Mesenchymal stem cell (in vitro differentiated cells and primary cell): Measurements from ENCODE around the gene LMOD2. TPM values are rescaled to one million over a fixed set of nuclear protein-coding genes. Genes with fewer than 3 reads are reported as not detected.

Experiments
- DNase-seq: peaks from one replicate; pipeline ENCODE4 v3.0.0-alpha.2; 2013
- H2AFZ ChIP-seq: one replicate; pipeline ENCODE4 v1.6.1; 2013; ENCODE audit warnings: low read depth, mild to moderate bottlenecking, control low read depth, inconsistent platforms, low read length, moderate library complexity
- H2AK5ac ChIP-seq: 2 replicates; pipeline ENCODE4 v1.6.1; 2013; ENCODE audit warnings: low read length, moderate library complexity, mild to moderate bottlenecking, inconsistent platforms; ENCODE audit not compliant: severe bottlenecking
- H2BK120ac ChIP-seq: one replicate; pipeline ENCODE4 v1.6.1; 2013; ENCODE audit warnings: low read depth, mild to moderate bottlenecking, inconsistent platforms, low read length, moderate library complexity
- H2BK12ac ChIP-seq, 2 experiments: one replicate each; pipeline ENCODE4 v1.6.1; 2013; ENCODE audit warnings: inconsistent platforms in 2 of 2, low read length in 2 of 2, mild to moderate bottlenecking in 2 of 2, moderate library complexity in 2 of 2, control low read depth in 1 of 2
- H2BK15ac ChIP-seq: one replicate; pipeline ENCODE4 v1.6.1; 2013; ENCODE audit warnings: mild to moderate bottlenecking, low read depth, inconsistent platforms; ENCODE audit not compliant: poor library complexity, severe bottlenecking
- H2BK5ac ChIP-seq: 2 replicates; pipeline ENCODE4 v1.6.1; 2013; ENCODE audit warnings: low read depth, mild to moderate bottlenecking, low read length, control low read depth, inconsistent platforms; ENCODE audit not compliant: poor library complexity, severe bottlenecking
- H3K14ac ChIP-seq, 2 experiments: one replicate each; pipeline ENCODE4 v1.6.1; 2013; ENCODE audit warnings: inconsistent platforms in 2 of 2, low read length in 2 of 2, control low read depth in 1 of 2, mild to moderate bottlenecking in 1 of 2, moderate library complexity in 1 of 2
- H3K18ac ChIP-seq, 2 experiments: one replicate each; pipeline ENCODE4 v1.6.1; 2013; ENCODE audit warnings: inconsistent platforms in 2 of 2, low read length in 2 of 2, control low read depth in 1 of 2, low read depth in 1 of 2, mild to moderate bottlenecking in 1 of 2
- H3K23ac ChIP-seq, 2 experiments: one replicate each; pipeline ENCODE4 v1.6.1; 2013; ENCODE audit warnings: inconsistent platforms in 2 of 2, low read length in 2 of 2, mild to moderate bottlenecking in 2 of 2, moderate library complexity in 2 of 2, control low read depth in 1 of 2
- H3K27ac ChIP-seq: 2 replicates; pipeline ENCODE4 v1.5.1; 2013; ENCODE audit warnings: mild to moderate bottlenecking, moderate library complexity, low read length, control low read depth, inconsistent platforms; ENCODE audit not compliant: poor library complexity, severe bottlenecking
- H3K27me3 ChIP-seq, 2 experiments: 2 replicates each; pipeline versions ENCODE4 v1.6.1 to v1.7.0; 2013; ENCODE audit warnings: low read length in 2 of 2, mild to moderate bottlenecking in 2 of 2, moderate library complexity in 2 of 2, control low read depth in 1 of 2, inconsistent platforms in 1 of 2; ENCODE audit not compliant: control insufficient read depth in 1 of 2, insufficient read depth in 1 of 2
- H3K36me3 ChIP-seq, 2 experiments: 2 replicates each; pipeline versions ENCODE4 v1.6.1 to v1.7.0; 2013; ENCODE audit warnings: low read length in 2 of 2, control low read depth in 1 of 2, inconsistent platforms in 1 of 2, low read depth in 1 of 2, mild to moderate bottlenecking in 1 of 2; ENCODE audit not compliant: insufficient read depth in 2 of 2, control insufficient read depth in 1 of 2
- H3K4ac ChIP-seq, 2 experiments: one replicate each; pipeline ENCODE4 v1.6.1; 2013; ENCODE audit warnings: inconsistent platforms in 2 of 2, low read length in 2 of 2, mild to moderate bottlenecking in 2 of 2, moderate library complexity in 2 of 2, control low read depth in 1 of 2, low read depth in 1 of 2
- H3K4me1 ChIP-seq: 2 replicates; pipeline ENCODE4 v1.6.1; 2013; ENCODE audit warnings: low read depth, low read length, control low read depth; ENCODE audit not compliant: control insufficient read depth, insufficient read depth
- H3K4me2 ChIP-seq: 2 replicates; pipeline ENCODE4 v1.6.1; 2013; ENCODE audit warnings: low read length, mild to moderate bottlenecking, inconsistent platforms; ENCODE audit not compliant: poor library complexity, severe bottlenecking
- H3K4me3 ChIP-seq, 2 experiments: 2 replicates each; pipeline versions ENCODE4 v1.5.1 to v1.7.0; 2013; ENCODE audit warnings: low read length in 2 of 2, mild to moderate bottlenecking in 2 of 2, control low read depth in 1 of 2, low read depth in 1 of 2; ENCODE audit not compliant: insufficient read depth in 1 of 2
- H3K79me1 ChIP-seq: replicated peaks from 2 replicates; pipeline ENCODE4 v1.6.1; 2013; ENCODE audit warnings: mild to moderate bottlenecking, control low read depth, low read length, inconsistent platforms; ENCODE audit not compliant: poor library complexity, severe bottlenecking
- H3K9ac ChIP-seq: 2 replicates; pipeline ENCODE4 v1.7.0; 2013; ENCODE audit warnings: mild to moderate bottlenecking, low read length, moderate library complexity
- H3K9me3 ChIP-seq: 2 replicates; pipeline ENCODE4 v1.7.0; 2013; ENCODE audit warnings: mild to moderate bottlenecking, low read length; ENCODE audit not compliant: control insufficient read depth
- H4K8ac ChIP-seq: one replicate; pipeline ENCODE4 v1.6.1; 2013; ENCODE audit warnings: inconsistent platforms, mild to moderate bottlenecking, low read length, moderate library complexity
- H4K91ac ChIP-seq: one replicate; pipeline ENCODE4 v1.6.1; 2013; ENCODE audit warnings: mild to moderate bottlenecking, low read length, inconsistent platforms
- WGBS: methylation state at CpG from one replicate; pipeline ENCODE4 v1.1.7; 2013; ENCODE audit warnings: mixed read lengths; 5-methylcytosine and 5-hydroxymethylcytosine counted together
- polyA plus RNA-seq, 2 experiments: library from polyadenylated mRNA; stranded (reverse); fragments of 200-250 nt; gene quantifications; one replicate each; pipeline ENCODE4 v1.2.3, GENCODE V29; 2013

Gene LMOD2
- not detected for polyA plus RNA-seq (2013, experiment 1 of 2)
- polyA plus RNA-seq (2013, experiment 2 of 2), result not detected

GRCh38 chr7:123655614-123656013 is at the start of gene LMOD2:
TSS of gene LMOD2 (plus strand) at chr7:123655866. CDS start at chr7:123655964, 98 bp downstream.
- Histone ChIP-seq H3K23ac (no peak within 1 kb of the TSS), H3K4me3 (no peak within 1 kb of the TSS), H3K9ac (no peak within 1 kb of the TSS), H3K4ac (no peak within 1 kb of the TSS), H3K14ac (peak within 1 kb of the TSS in 1 of 2 experiments; percentile 89), H2AFZ (peak within 1 kb of the TSS; percentile 51), H2BK15ac (no peak within 1 kb of the TSS), H4K8ac (no peak within 1 kb of the TSS), H2BK12ac (no peak within 1 kb of the TSS), H3K36me3 (no peaks in the 10 kb centered on the region), H3K18ac (no peak within 1 kb of the TSS), H2BK5ac (no peak within 1 kb of the TSS), H3K27ac (no peak within 1 kb of the TSS), H3K79me1 (no peaks in the 10 kb centered on the region), H3K4me2 (no peak within 1 kb of the TSS), H3K27me3 (no peaks in the 10 kb centered on the region), H3K4me1 (peaks cover 3% of the 10 kb centered on the region), H2BK120ac (no peak within 1 kb of the TSS), H4K91ac (peak within 1 kb of the TSS; percentile 27), H3K9me3 (no peaks in the 10 kb centered on the region), H2AK5ac (no peak within 1 kb of the TSS)
- 87% methylated on average over 6 of the region's 6 CpGs for WGBS
- no peak for DNase-seq

GRCh38 chr7:123607423-123607975 is 48.2 kb upstream of the LMOD2 start:
- Histone ChIP-seq H3K4me2 (no peak overlapping the region), H4K91ac (no peak overlapping the region), H2AFZ (no peak overlapping the region), H3K14ac (no peak overlapping the region), H2BK15ac (no peak overlapping the region), H3K18ac (no peak overlapping the region), H3K27ac (no peak overlapping the region), H3K27me3 (no peaks in the 10 kb centered on the region), H3K4ac (no peak overlapping the region), H2BK12ac (no peak overlapping the region), H3K23ac (no peak overlapping the region), H3K4me1 (no peaks in the 10 kb centered on the region), H2AK5ac (no peak overlapping the region), H3K4me3 (no peak overlapping the region), H2BK120ac (peak overlapping the region; percentile 34), H4K8ac (no peak overlapping the region), H2BK5ac (no peak overlapping the region), H3K9ac (no peak overlapping the region), H3K36me3 (no peaks in the 10 kb centered on the region), H3K79me1 (no peaks in the 10 kb centered on the region), H3K9me3 (no peaks in the 10 kb centered on the region)
- DNase-seq, result no peak
- 43% methylated on average over 1 of the region's 4 CpGs for WGBS

GRCh38 chr7:123608991-123609882 is 46.4 kb upstream of the LMOD2 start:
- WGBS, result 91% methylated on average over 4 of the region's 5 CpGs
- no peaks in the 10 kb centered on the region for H3K27me3 ChIP-seq
- no peak overlapping the region for H3K9ac ChIP-seq
- H3K23ac ChIP-seq, result no peak overlapping the region
- no peak overlapping the region for H2BK15ac ChIP-seq
- H2BK120ac ChIP-seq, result no peak overlapping the region
- no peak overlapping the region for H3K4me3 ChIP-seq
- peak overlapping the region in 1 of 2 experiments; percentile 36 for H3K14ac ChIP-seq
- no peak for DNase-seq
- no peak overlapping the region for H2BK5ac ChIP-seq
- H4K8ac ChIP-seq, result no peak overlapping the region
- no peak overlapping the region for H4K91ac ChIP-seq
- H3K4me1 ChIP-seq, result no peaks in the 10 kb centered on the region
- no peaks in the 10 kb centered on the region for H3K36me3 ChIP-seq
- no peaks in the 10 kb centered on the region for H3K9me3 ChIP-seq
- H3K4me2 ChIP-seq, result no peak overlapping the region
- no peak overlapping the region for H2AK5ac ChIP-seq
- no peak overlapping the region for H3K18ac ChIP-seq
- no peak overlapping the region for H3K4ac ChIP-seq
- H2AFZ ChIP-seq, result no peak overlapping the region
- H2BK12ac ChIP-seq, result no peak overlapping the region
- H3K27ac ChIP-seq, result no peak overlapping the region
- H3K79me1 ChIP-seq, result no peaks in the 10 kb centered on the region

GRCh38 chr7:123609883-123610239 is 45.8 kb upstream of the LMOD2 start:
- Histone ChIP-seq H2BK12ac (no peak overlapping the region), H3K27me3 (no peaks in the 10 kb centered on the region), H3K27ac (no peak overlapping the region), H3K9me3 (no peaks in the 10 kb centered on the region), H3K79me1 (no peaks in the 10 kb centered on the region), H3K23ac (no peak overlapping the region), H2AK5ac (no peak overlapping the region), H3K4ac (no peak overlapping the region), H2BK5ac (no peak overlapping the region), H3K4me2 (no peak overlapping the region), H2AFZ (no peak overlapping the region), H3K18ac (no peak overlapping the region), H2BK15ac (no peak overlapping the region), H3K9ac (no peak overlapping the region), H4K8ac (no peak overlapping the region), H3K4me1 (no peaks in the 10 kb centered on the region), H3K36me3 (no peaks in the 10 kb centered on the region), H2BK120ac (no peak overlapping the region), H3K4me3 (no peak overlapping the region), H4K91ac (no peak overlapping the region), H3K14ac (no peak overlapping the region)
- no peak for DNase-seq
- WGBS, result 80% methylated on average over 1 of the region's 2 CpGs
